Hematopoietic multipotent progenitor cell treated with erythropoietin and hydrocortisone succinate and interleukin-3 and kit ligand, for 8 days (in vitro differentiated cells): ENCODE results near the gene CCDC174.

Experiments used
- DNase-seq: peaks from one replicate; pipeline ENCODE4 v3.0.0-alpha.2; 2015

The CCDC174 gene

GRCh38 chr3:14706096-14706495 is 54.5 kb downstream of the CCDC174 start:
- DNase-seq = no peak

DNA sequence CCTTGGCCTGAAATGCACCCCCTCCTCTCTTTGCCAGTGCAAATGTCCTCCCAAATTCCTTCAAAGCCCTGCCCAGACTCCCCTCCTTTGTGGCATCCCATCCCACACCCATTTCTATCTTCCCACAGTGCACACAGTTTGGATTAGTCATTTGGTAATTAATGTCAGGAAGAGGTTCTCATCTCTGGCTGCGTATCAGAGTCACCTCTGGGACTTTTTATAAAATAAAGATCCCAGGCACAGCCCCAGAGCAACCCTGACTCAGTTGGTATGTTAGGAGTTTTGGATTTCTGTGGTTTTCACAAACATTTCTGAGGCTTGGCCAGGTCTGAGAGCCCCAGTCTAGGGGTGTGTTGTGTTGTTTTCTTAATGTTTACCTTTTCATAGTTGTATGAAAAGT is 65.0 kb downstream of the CCDC174 start:
- DNase-seq = no peak

DNA sequence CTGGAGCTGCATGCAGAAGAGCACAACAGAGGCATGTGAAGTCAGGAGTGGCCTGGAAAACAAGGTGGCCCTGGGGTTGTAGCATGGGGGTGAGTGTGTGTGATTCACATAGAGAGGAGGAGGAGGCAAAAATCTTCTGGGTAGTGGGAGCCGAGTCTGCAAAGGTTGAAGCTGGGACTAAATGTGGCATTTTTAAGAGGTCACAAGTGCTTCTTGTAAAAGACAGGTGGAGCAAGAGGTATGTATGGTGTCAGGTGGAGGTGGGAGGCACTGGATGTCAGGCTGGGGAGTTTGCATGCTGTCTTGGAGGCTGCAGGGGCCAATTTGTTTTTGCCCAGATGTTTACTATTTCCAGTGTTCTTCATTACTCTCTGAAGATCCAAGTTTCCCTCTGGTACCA is 65.7 kb downstream of the CCDC174 start:
- no peak for DNase-seq

- no peak for DNase-seq
Observed at GRCh38 chr3:14718539-14718938, 67.0 kb downstream of the CCDC174 start.

- no peak for DNase-seq
Observed at GRCh38 chr3:14719006-14719405, 67.4 kb downstream of the CCDC174 start.

GRCh38 chr3:14721126-14721864 is 69.7 kb downstream of the CCDC174 start:
- no peak for DNase-seq
